GM21528 (cell line): ENCODE results near the gene EDC3.
A peak's percentile ranks its signal among the peaks of the same experiment; 100 is the strongest.

Source experiments
- ATAC-seq: cut with Tn5 transposase; IDR thresholded peaks from one replicate; pipeline ENCODE4 v1.9.1; 2021; ENCODE audit warnings: mild to moderate bottlenecking, moderate library complexity; ENCODE audit not compliant: unreplicated experiment, low FRiP score

Gene EDC3

DNA sequence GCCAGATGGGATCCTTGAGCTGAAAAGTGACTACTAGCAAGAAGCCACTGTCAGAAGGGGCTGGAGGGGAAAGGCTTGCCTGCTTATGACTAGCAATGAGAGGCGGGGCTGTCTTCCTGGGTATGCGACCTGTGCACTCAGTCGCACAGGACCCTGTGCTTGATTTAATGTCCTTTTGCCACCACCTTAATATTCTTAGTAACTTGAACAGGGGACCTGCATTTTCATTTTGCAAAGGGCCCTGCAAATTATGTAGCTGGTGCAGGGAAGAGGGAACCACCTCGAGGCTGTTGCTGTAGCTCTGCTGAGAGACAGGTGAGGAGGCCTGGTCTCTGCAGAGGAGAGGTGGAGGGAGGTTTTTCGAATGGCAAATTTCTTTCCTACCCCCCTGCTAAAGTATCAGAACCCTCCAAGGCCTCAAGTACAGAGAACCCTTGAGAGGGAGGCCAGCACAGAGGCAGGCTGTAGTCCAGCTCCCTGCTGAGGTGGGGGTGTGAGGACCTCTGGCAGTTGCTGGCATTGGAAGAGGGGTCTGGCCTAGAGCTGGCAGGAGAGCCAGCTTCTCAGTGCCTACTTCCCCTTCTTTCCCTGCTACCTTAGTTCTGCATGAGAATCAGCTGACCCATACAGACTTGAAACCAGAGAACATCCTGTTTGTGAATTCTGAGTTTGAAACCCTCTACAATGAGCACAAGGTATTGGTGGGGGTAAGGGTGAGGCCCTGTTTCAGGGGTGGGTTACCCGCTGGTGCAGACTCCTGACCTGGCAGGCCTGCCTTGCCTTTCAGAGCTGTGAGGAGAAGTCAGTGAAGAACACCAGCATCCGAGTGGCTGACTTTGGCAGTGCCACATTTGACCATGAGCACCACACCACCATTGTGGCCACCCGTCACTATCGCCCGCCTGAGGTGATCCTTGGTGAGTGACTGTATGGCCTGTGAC lies 68.8 kb downstream of the EDC3 start:
- ATAC-seq: no peak

- ATAC-seq: no peak
Observed at GRCh38 chr15:74626336-74626735, 69.5 kb downstream of the EDC3 start.

DNA sequence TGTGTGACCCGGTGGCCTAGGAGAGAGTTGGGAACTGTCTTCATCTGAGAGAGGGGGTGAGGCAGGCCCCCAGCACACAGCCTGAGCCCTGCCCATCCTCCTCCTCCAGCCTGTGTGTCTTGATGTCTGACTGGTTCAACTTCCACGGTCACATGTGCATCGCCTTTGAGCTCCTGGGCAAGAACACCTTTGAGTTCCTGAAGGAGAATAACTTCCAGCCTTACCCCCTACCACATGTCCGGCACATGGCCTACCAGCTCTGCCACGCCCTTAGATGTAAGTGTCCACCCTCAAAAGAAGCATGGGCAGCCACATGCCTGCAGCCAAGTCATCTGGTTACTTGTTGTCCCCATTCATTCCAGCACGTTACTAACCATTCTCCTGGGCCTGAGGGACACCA lies 70.1 kb downstream of the EDC3 start:
- ATAC-seq: no peak

DNA sequence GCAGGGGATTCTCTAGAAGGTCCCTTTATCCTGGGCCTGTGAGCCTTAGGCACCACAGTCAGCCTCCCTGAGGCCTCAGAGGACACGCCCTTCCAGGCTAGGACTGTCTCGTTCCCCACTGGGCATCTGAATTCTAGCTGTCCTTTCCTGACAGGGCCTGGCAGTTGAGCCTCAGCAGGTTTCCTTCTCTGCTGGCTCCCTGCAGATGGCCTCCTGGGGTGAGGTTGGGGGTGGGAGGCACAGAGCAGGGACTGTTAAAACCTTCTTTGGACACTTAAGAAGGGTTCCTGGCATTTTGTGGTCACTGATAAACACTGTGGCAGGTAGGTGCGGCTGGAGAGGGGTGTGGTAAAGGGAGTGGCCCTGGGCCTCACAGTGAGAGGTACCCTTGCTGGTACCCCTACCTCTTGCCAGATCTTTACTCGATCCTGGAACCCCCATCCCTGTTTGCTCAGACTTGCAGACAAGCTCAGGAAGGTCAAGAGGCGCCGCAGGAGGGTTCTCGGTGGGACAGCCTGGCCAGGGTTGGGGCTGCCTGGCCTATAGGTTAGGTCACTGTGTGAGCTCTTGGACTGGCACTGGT lies 71.7 kb downstream of the EDC3 start:
- ATAC-seq: no peak

DNA sequence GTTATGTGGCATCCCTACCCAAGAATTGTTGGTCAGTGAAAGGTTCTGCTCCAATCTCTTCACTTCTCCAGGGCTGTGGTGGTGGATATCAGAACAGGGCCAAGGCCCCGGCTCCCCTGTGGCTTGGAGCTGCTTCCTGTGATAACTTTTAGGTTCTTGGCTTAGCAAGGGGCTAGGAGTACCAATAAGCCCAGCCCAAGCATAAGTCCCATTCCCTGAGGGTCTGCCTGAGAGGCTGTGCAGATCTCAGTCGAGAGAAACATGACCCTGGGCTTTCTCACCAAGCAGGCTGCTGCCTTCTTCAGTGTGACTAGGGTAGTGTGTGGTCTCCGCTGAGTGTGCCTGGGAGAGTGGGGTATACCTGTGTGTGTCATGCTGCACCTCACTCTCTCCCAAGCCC lies 73.1 kb downstream of the EDC3 start:
- ATAC-seq: no peak

DNA sequence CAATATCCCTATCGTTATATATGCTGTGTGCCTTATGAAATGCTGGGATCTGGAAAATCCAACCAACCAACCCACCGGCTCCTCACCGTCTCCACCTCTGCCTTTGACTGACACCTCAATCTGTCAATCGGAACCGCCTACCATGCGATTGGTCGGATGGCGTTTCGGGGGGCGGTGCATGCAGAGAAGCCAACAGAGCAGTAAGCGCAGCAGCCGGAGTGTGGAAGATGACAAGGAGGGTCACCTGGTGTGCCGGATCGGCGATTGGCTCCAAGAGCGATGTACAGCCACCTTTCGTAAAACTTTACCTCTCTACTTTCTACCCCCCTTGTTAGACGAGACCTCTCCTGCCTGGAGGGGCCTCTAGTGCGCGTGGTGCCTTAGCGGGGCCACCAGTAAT lies 73.9 kb downstream of the EDC3 start:
- ATAC-seq: no peak

- ATAC-seq: no peak
Observed at GRCh38 chr15:74621546-74621920, 74.3 kb downstream of the EDC3 start.

DNA sequence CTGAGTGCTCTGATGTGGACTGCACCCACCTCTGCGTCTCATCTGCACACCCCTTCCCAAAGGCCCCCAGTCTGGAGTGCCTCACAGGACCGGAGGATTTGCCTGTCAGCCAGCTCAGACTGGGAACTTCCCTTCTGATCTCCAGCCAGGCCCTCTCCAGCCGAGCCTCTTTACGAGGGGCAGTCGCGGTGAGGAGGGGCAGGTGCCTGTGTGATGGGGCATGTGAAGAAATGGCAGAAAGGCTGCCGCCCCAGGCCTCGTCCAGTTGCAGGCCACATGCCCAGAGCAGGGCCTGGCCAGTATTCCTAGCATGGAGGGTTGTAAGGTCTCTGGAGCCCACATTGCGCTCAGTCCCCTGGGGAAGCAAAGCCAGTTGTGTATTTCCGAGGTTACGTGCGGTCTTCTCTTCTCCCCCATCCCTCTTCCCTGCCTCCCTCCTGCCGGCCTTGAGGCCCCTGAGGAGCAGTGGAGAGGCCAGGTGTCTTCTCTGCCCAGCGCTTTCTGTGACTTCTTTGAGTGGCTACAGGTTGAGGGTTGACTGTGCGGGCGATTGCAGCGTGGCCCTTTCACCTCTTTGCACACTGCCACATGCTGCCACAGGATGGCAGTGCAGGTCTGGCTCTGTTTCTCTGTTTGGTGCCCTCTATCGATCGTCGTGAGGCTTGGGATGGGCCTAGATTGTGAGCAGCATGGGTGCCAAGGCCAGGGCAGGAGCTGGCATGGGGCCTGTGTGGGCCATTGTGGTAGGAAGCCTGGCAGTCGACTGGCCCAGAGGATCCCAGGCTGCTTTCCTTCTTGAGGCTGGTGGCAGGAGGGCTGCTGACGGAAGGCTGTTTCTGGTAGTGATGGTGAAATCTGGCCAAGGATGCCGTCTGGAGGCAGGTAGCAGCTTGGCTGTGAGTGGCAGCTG lies 74.9 kb downstream of the EDC3 start:
- ATAC-seq: peak; percentile 45

DNA sequence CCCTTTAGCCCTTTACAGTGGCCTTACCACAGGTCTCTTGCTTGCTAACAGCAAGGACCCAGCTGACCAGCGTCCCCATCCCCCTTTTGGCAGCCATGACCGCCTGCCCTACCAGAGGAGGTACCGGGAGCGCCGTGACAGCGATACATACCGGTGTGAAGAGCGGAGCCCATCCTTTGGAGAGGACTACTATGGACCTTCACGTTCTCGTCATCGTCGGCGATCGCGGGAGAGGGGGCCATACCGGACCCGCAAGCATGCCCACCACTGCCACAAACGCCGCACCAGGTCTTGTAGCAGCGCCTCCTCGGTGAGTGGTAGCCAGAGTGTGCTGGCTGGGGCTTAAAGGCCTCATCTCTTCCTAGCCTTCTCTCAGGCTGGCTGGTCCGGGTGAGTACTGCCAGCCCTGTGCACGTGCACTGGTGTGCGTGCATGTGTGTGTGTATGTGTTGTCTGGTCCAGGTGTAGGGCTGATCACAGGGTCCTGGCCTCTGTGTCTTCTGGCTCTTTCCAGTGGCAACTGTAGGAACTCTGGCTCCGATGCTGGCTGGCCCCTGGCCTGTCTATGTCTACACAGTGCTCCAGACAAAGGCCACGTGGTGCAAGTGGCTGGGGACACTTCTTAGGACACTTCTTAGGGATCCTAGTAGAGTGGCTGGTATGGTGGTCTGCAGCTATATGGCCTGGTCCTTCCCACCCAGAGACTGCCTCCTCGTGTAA lies 75.7 kb downstream of the EDC3 start:
- ATAC-seq: no peak

DNA sequence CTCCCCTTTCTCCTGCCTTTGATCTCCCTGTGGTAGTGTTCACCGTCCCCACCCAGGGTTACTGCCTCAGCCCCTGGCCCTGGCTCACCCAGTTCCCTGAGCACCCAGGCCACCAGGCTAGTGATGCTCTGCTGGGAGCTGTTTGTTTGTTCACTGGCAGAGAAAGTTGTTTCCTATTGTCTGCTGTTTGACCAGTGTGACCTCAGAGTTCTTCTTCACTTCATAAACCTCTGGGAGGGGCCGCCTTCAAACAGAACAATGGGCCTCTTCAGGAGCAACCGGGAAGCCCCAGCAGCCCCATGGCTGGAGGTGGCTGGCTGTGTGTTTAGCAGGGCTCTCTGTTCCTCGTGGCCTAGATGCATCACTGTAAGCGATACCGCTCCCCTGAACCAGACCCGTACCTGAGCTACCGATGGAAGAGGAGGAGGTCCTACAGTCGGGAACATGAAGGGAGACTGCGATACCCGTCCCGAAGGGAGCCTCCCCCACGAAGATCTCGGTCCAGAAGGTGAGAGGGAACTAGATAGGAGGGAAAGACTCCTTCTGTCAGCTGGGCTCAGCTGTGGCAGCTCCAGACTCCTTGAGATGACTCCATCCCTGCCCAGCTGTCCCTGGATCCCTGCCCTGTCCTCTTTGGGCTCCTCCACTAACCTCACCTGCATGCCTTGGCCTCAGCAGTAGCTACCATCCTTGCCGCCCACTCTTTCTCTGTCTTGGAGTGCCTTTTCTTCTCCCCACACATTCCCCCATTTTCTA lies 76.8 kb downstream of the EDC3 start:
- ATAC-seq: no peak

DNA sequence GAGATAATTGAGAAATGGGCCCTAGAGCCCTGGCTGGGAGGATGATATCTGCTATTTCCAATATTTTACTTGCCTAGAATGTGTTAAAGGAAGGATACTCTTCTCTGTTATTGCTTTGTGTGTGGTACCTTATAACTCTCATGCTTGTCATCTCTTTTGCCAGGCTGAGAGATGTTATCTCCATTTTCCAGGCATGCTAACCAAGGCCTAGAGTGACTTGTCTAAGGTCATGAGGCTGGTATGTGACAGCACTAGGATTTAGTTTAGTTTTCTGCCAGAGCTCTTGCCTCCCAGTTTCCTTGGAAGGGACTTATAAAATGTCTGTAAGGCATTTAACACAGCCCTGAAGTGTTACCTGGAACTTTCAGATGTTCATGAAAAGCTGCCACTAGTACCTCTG lies 78.8 kb downstream of the EDC3 start:
- ATAC-seq: no peak

- no peak for ATAC-seq
Observed at GRCh38 chr15:74616366-74616939, 79.4 kb downstream of the EDC3 start.

GRCh38 chr15:74615508-74616365 lies 80.1 kb downstream of the EDC3 start, which contains the start of gene CLK3:
TSS of gene CLK3 (plus strand) at chr15:74615836. CDS start at chr15:74619197, 3,361 bp downstream.
- peak; percentile 63 for ATAC-seq

- ATAC-seq: peak; percentile 48
Observed at GRCh38 chr15:74614744-74615507, 80.9 kb downstream of the EDC3 start.

DNA sequence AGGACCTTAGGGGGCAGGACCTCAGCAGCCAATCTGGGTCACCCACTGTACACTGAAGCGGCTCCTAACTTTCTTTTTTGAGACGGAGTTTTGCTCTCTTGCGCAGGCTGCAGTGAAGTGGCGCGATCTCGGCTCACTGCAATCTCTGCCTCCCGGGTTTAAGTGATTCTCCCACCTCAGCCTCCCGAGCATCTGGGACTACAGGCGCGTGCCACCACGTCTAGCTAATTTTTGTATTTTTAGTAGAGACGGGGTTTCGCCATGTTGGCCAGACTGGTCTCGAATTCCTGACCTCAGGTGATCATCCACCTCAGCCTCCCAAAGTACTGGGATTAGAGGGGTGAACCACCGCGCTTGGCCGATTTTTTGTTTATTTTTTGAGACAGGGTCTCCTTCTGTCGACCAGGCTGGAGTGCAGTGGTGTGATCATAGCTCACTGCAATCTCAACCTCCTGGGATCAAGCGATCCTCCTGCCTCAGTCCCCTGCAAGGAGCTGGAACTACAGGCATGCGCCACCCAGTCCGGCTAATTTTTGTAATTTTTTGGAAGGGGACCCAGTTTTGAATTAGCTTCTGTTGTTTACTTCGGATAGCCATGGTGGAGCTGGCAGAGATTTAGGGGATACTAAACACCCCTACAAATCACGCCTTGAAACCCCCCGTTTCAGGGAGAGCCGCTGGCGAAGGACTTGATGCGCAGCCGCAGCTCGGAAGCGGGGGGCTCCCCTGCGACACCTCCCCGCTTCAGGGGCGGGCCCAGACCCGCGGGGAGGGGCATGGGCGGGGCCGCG lies 81.7 kb downstream of the EDC3 start:
- ATAC-seq: no peak

DNA sequence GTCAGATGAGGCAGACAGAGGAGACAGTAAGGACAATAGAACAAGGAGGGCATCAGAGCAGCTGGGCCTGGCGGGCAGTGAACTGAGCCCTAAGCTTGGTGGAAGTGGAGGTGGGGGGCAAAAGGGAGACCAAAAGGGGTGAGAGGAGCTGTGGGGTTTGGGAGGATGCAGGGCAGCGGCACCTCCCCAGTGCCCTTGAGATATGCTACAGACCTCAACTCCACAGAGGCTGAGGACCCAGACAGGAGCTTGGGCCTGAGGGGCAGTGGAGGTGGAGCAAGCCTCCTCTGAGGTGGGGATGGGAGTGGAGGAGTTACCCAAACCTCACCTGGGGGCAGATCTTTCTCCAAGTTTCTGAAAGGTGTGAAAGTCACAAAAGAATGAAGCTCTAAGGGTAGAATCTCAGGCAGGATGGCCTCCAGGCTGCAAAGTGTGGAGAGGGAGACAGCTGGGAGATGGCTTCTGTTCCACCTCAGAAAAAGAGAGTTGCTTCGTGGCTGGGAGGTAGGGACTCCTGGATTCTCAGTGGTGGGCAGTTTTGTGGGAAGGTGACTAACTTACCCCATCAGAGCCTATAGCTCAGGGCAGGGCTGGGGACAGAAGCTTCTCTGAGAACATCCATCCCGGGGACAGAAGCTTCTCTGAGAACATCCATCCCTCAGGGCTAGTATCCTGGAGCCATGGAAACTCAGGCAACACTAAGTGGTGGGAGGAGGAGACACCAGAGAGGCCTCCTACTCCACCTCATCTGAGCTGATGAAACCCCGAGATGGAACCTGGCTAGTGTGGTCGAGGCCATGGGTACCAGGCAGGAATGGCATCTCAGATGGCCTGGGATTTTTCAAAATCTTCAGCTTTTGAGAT lies 82.5 kb downstream of the EDC3 start:
- no peak for ATAC-seq
